HEK293 (cell line): ENCODE data around the gene SHISA9.

Source experiments
- BCL11A ChIP-seq: fragments of 450-650 bp; formaldehyde crosslinking; IDR thresholded peaks from 2 replicates; pipeline ENCODE4 v1.5.1; 2016; ENCODE audit warnings: low read depth, missing biosample characterization, missing genetic modification characterization
- HOXA7 ChIP-seq: sonication (generic); formaldehyde crosslinking; IDR thresholded peaks from 2 replicates; pipeline ENCODE4 v1.8.1; 2022; ENCODE audit warnings: missing genetic modification reagents, borderline replicate concordance
- ZNF138 ChIP-seq: fragments of 450-650 bp; formaldehyde crosslinking; IDR thresholded peaks from 2 replicates; pipeline ENCODE4 v1.5.1; 2016; ENCODE audit warnings: missing biosample characterization, missing genetic modification characterization, borderline replicate concordance
- ZNF335 ChIP-seq: fragments of 450-650 bp; formaldehyde crosslinking; conservative IDR thresholded peaks from 2 replicates; pipeline ENCODE4 v1.5.1; 2016; ENCODE audit warnings: missing biosample characterization, missing genetic modification characterization
- ZNF501 ChIP-seq: fragments of 450-650 bp; formaldehyde crosslinking; IDR thresholded peaks from 2 replicates; pipeline ENCODE4 v1.5.1; 2016; ENCODE audit warnings: missing biosample characterization, missing genetic modification characterization
- ZNF549 ChIP-seq: fragments of 450-650 bp; IDR thresholded peaks from 2 replicates; pipeline ENCODE4 v1.5.1; 2018; ENCODE audit warnings: missing biosample characterization, missing genetic modification characterization, mild to moderate bottlenecking, inconsistent platforms, moderate library complexity
- ZNF585B ChIP-seq: fragments of 450-650 bp; formaldehyde crosslinking; IDR thresholded peaks from 2 replicates; pipeline ENCODE4 v1.5.1; 2016; ENCODE audit warnings: missing biosample characterization, missing genetic modification characterization
- ZXDB ChIP-seq: fragments of 450-650 bp; formaldehyde crosslinking; IDR thresholded peaks from 2 replicates; pipeline ENCODE4 v1.5.1; 2016; ENCODE audit warnings: missing biosample characterization, missing genetic modification characterization
- TF ChIP-seq, protein P1 (sequence below): fragments of 450-650 bp; formaldehyde crosslinking; IDR thresholded peaks from 2 replicates; pipeline ENCODE4 v1.5.1; 2016; ENCODE audit warnings: missing biosample characterization, missing genetic modification characterization, low read depth
- TF ChIP-seq, protein P2 (sequence below): fragments of 450-650 bp; formaldehyde crosslinking; IDR thresholded peaks from 2 replicates; pipeline ENCODE4 v1.5.1; 2016; ENCODE audit warnings: missing biosample characterization, missing genetic modification characterization
- TF ChIP-seq, protein P3 (sequence below): fragments of 450-650 bp; formaldehyde crosslinking; IDR thresholded peaks from 2 replicates; pipeline ENCODE4 v1.5.1; 2016; ENCODE audit warnings: missing biosample characterization, missing genetic modification characterization
- TF ChIP-seq, protein P4 (sequence below): fragments of 450-650 bp; formaldehyde crosslinking; conservative IDR thresholded peaks from 2 replicates; pipeline ENCODE4 v1.5.1; 2016; ENCODE audit warnings: low read depth, missing biosample characterization, missing genetic modification characterization

DNA sequence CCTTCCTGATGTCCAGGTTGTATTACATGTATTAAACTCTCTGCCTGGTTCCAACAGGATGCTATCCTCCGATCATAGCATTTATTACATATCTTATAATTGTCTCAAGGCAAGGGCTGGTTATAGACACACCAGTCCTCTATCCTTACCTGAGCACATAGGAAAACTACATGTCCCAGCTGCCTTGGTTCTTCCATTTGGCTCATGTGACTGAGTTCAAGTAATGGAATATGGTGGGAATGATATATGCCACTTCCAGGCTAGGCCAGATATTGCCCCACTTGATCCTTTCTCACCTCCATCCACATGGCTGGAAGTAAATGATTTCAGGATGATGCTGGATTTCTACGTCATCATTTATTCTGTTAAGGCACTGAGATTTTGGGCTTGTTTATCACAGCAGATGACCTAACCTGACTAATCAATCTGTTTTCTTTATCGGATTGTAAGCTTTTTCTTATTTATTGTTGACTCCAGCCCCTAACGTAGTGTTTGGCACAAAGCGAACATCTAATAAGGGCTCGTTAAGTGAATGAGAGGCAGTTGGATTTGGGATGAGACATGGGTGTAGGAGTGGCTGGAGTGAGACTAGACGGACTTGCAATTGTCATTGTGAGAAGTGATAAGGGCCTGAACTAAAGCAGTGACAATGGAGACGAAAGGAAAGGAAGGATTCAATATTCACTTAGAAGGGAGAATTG, 8.2 kb upstream of the SHISA9 start:
- TF ChIP-seq, protein P1, sequence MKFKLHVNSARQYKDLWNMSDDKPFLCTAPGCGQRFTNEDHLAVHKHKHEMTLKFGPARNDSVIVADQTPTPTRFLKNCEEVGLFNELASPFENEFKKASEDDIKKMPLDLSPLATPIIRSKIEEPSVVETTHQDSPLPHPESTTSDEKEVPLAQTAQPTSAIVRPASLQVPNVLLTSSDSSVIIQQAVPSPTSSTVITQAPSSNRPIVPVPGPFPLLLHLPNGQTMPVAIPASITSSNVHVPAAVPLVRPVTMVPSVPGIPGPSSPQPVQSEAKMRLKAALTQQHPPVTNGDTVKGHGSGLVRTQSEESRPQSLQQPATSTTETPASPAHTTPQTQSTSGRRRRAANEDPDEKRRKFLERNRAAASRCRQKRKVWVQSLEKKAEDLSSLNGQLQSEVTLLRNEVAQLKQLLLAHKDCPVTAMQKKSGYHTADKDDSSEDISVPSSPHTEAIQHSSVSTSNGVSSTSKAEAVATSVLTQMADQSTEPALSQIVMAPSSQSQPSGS (tag by site-specific recombination), result no peak
- TF ChIP-seq, protein P2, sequence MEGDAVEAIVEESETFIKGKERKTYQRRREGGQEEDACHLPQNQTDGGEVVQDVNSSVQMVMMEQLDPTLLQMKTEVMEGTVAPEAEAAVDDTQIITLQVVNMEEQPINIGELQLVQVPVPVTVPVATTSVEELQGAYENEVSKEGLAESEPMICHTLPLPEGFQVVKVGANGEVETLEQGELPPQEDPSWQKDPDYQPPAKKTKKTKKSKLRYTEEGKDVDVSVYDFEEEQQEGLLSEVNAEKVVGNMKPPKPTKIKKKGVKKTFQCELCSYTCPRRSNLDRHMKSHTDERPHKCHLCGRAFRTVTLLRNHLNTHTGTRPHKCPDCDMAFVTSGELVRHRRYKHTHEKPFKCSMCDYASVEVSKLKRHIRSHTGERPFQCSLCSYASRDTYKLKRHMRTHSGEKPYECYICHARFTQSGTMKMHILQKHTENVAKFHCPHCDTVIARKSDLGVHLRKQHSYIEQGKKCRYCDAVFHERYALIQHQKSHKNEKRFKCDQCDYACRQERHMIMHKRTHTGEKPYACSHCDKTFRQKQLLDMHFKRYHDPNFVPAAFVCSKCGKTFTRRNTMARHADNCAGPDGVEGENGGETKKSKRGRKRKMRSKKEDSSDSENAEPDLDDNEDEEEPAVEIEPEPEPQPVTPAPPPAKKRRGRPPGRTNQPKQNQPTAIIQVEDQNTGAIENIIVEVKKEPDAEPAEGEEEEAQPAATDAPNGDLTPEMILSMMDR (tag by site-specific recombination), result no peak
- TF ChIP-seq ZNF335 (tag by site-specific recombination) (no peak), ZNF501 (tag by site-specific recombination) (no peak), BCL11A (tag by site-specific recombination) (no peak), ZNF138 (tag by site-specific recombination) (no peak), ZNF549 (no peak), ZNF585B (tag by site-specific recombination) (no peak), HOXA7 (CRISPR knock-in tag) (no peak), ZXDB (tag by site-specific recombination) (no peak)
- TF ChIP-seq, protein P3, sequence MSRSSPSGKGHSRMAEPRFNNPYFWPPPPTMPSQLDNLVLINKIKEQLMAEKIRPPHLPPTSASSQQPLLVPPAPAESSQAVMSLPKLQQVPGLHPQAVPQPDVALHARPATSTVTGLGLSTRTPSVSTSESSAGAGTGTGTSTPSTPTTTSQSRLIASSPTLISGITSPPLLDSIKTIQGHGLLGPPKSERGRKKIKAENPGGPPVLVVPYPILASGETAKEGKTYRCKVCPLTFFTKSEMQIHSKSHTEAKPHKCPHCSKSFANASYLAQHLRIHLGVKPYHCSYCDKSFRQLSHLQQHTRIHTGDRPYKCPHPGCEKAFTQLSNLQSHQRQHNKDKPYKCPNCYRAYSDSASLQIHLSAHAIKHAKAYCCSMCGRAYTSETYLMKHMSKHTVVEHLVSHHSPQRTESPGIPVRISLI (tag by site-specific recombination), result no peak
- TF ChIP-seq, protein P4, sequence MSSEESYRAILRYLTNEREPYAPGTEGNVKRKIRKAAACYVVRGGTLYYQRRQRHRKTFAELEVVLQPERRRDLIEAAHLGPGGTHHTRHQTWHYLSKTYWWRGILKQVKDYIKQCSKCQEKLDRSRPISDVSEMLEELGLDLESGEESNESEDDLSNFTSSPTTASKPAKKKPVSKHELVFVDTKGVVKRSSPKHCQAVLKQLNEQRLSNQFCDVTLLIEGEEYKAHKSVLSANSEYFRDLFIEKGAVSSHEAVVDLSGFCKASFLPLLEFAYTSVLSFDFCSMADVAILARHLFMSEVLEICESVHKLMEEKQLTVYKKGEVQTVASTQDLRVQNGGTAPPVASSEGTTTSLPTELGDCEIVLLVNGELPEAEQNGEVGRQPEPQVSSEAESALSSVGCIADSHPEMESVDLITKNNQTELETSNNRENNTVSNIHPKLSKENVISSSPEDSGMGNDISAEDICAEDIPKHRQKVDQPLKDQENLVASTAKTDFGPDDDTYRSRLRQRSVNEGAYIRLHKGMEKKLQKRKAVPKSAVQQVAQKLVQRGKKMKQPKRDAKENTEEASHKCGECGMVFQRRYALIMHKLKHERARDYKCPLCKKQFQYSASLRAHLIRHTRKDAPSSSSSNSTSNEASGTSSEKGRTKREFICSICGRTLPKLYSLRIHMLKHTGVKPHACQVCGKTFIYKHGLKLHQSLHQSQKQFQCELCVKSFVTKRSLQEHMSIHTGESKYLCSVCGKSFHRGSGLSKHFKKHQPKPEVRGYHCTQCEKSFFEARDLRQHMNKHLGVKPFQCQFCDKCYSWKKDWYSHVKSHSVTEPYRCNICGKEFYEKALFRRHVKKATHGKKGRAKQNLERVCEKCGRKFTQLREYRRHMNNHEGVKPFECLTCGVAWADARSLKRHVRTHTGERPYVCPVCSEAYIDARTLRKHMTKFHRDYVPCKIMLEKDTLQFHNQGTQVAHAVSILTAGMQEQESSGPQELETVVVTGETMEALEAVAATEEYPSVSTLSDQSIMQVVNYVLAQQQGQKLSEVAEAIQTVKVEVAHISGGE (tag by site-specific recombination), result no peak
